ENCODE measurements around the gene PRELID2. TPM values are rescaled to one million over a fixed set of nuclear protein-coding genes. Genes with fewer than 3 reads are reported as not detected.

PRELID2 gene
- polyA plus RNA-seq, 1 donor = 29.0 TPM

DNA sequence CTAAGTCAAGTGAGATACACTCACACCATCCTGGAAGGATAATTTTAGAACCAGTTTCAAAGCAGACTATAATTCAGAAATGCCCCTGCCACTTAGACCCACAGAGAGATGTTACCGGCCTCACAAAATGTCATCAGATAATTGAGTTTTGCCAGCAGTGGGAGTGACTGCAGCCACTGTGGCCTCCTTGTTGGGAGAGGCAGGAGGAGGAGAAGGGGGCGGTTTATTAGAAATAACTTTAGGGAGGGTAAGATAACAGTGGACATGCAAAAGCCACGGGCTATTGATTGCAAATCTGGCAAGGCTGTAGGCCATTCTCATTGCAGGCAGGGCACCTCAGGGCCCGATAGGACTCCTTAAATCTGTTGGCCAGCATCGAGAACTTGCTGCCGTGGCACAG, 24.3 kb upstream of the PRELID2 start:
- DNase-seq = no peak
- Histone ChIP-seq H3K9me3 (ENCODE audit: control insufficient read depth, low read depth, low read length) (no peaks in the 10 kb centered on the region), H3K4me1 (ENCODE audit: control insufficient read depth, insufficient read depth, low read length) (peaks cover 33% of the 10 kb centered on the region), H3K36me3 (ENCODE audit: control insufficient read depth, insufficient read depth, low read length) (no peaks in the 10 kb centered on the region), H3K27me3 (ENCODE audit: control insufficient read depth, insufficient read depth, low read length) (no peaks in the 10 kb centered on the region), H3K4me3 (ENCODE audit: low read length) (no peak overlapping the region), H3K27ac (ENCODE audit: low read length) (no peak overlapping the region)
- WGBS (ENCODE audit: insufficient coverage, low lambda C conversion rate) = no CpG with 5 or more reads among the region's 6 CpGs

DNA sequence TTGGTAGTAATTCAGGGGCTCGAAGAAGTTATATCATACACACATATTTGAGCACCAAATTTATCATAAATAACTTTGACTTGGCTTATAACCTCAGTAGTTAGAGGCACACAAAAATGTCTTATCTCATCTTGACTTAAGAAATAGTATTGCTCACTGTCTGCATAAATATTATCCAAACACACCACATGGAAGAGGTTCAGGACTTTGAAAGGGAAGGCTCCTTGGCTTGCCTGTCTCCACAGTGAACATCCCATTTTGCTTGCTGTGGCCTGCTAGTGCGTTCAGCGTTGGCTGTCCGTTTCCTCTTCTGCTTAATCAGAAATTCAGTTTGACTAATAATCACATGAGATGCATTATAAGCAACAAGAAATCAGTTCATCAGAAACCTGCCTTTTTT, 23.8 kb upstream of the PRELID2 start:
- no peak overlapping the region for H3K27ac ChIP-seq (ENCODE audit: low read length)
- WGBS (ENCODE audit: insufficient coverage, low lambda C conversion rate) = 81% methylated on average over 3 of the region's 4 CpGs

DNA sequence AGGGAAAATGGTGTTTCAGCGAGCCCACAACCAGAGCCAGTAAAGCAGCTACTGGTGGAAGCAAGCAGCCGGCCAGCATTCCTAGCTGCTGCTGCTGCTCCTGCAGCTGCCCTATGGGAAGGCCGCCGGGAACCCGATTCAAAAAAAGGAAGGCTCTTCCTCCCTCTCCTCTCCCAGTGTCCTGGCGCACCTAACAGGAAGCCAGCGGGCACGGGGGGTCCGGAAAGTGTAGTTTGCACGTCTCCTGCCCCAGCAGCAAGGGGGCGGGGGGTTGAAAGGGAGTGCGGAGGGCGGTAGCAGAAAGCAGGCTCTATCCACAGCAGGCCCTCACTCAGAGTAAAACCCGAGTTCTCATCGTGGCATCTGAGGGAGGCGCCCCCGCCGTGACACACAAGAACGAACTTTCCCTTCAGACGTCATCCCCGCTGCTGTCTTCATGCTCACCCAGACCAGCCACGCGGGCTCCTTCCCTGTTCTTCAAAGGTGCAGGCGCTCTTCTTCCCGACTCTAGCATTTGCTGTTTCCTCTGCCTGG, 21.2 kb upstream of the PRELID2 start:
- peak in 1 of 2 donors; percentile 72 for DNase-seq
- no peaks in the 10 kb centered on the region for H3K9me3 ChIP-seq (ENCODE audit: control insufficient read depth, low read depth, low read length)
- H3K4me1 ChIP-seq (ENCODE audit: control insufficient read depth, insufficient read depth, low read length) = peaks cover 58% of the 10 kb centered on the region
- peak overlapping the region; percentile 23 for H3K4me3 ChIP-seq (ENCODE audit: low read length)
- 50% methylated on average over 2 of the region's 25 CpGs for WGBS (ENCODE audit: insufficient coverage, low lambda C conversion rate)
- no peaks in the 10 kb centered on the region for H3K36me3 ChIP-seq (ENCODE audit: control insufficient read depth, insufficient read depth, low read length)
- no peaks in the 10 kb centered on the region for H3K27me3 ChIP-seq (ENCODE audit: control insufficient read depth, insufficient read depth, low read length)
- H3K27ac ChIP-seq (ENCODE audit: low read length) = peak overlapping the region; percentile 93

More for the DNA sequence above, 23.8 kb upstream of the PRELID2 start:
- Histone ChIP-seq H3K4me3 (ENCODE audit: low read length) (no peak overlapping the region), H3K36me3 (ENCODE audit: control insufficient read depth, insufficient read depth, low read length) (no peaks in the 10 kb centered on the region), H3K4me1 (ENCODE audit: control insufficient read depth, insufficient read depth, low read length) (peaks cover 37% of the 10 kb centered on the region), H3K27me3 (ENCODE audit: control insufficient read depth, insufficient read depth, low read length) (no peaks in the 10 kb centered on the region), H3K9me3 (ENCODE audit: control insufficient read depth, low read depth, low read length) (no peaks in the 10 kb centered on the region)
- no peak for DNase-seq

DNA sequence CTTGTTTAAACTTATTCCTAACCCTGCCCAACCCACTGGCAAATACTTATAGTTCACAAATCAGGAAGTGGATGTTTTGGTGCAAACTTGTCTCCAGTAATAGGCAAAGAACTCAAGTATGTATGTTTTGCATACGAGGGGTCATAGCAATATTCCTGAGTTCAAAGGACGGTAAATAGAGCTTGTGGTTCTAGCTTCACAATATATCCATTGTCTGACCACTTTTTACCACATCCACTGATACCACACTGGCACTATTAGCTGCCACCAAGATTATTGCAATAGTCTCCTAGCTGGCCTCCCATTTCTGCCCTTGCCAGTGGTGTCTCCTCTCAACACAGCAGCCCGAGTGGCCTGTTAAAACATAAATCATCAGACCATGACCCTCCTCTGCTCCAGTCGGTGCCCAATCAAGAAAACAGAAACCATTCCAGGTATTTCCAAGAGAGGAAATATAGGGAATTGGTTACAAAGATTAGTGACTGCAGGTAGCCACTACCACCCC, 20.7 kb upstream of the PRELID2 start:
- H3K4me3 ChIP-seq (ENCODE audit: low read length) = peak overlapping the region; percentile 23

DNA sequence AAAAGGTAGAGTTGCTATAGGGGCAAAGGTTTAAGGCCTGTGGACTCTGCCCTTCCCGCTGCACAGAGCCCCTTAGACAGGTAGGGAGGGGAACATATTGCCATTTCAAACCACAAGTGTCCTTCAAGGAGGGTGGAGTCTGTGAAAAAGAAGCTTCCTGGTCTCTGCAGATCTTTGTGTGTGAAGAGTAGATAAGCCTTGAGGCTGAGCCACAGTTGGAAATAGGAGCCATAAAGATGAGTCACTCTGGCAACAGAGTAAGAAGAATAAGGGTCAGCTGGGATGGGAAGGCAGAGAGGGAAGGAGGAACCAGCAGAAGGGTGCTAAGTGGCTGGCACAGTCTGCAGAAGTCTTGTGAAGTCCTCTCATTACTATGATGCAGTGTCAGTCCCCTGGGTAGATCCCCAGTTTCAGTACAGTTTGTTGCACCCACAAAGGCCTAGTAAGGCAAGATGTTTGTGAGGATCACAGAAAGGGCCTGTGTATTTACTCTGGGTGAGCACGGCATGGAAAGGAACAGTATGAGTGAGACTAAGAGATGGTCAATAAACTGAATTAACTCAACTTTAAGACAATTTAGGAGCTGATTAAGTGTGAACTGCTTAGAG, 19.6 kb upstream of the PRELID2 start:
- Histone ChIP-seq H3K27me3 (ENCODE audit: control insufficient read depth, insufficient read depth, low read length) (no peaks in the 10 kb centered on the region), H3K36me3 (ENCODE audit: control insufficient read depth, insufficient read depth, low read length) (no peaks in the 10 kb centered on the region), H3K4me1 (ENCODE audit: control insufficient read depth, insufficient read depth, low read length) (peaks cover 54% of the 10 kb centered on the region), H3K4me3 (ENCODE audit: low read length) (no peak overlapping the region), H3K27ac (ENCODE audit: low read length) (peak overlapping the region; percentile 93), H3K9me3 (ENCODE audit: control insufficient read depth, low read depth, low read length) (no peaks in the 10 kb centered on the region)
- DNase-seq = peak; percentile 95 to 99
- WGBS (ENCODE audit: insufficient coverage, low lambda C conversion rate) = no CpG with 5 or more reads among the region's 2 CpGs

More for the DNA sequence above, 20.7 kb upstream of the PRELID2 start:
- H3K4me1 ChIP-seq (ENCODE audit: control insufficient read depth, insufficient read depth, low read length) = peaks cover 60% of the 10 kb centered on the region
- WGBS (ENCODE audit: insufficient coverage, low lambda C conversion rate) = no CpG with 5 or more reads among the region's 4 CpGs
- DNase-seq = no peak
- H3K36me3 ChIP-seq (ENCODE audit: control insufficient read depth, insufficient read depth, low read length) = no peaks in the 10 kb centered on the region
- no peaks in the 10 kb centered on the region for H3K9me3 ChIP-seq (ENCODE audit: control insufficient read depth, low read depth, low read length)
- no peaks in the 10 kb centered on the region for H3K27me3 ChIP-seq (ENCODE audit: control insufficient read depth, insufficient read depth, low read length)
- peak overlapping the region; percentile 93 for H3K27ac ChIP-seq (ENCODE audit: low read length)

DNA sequence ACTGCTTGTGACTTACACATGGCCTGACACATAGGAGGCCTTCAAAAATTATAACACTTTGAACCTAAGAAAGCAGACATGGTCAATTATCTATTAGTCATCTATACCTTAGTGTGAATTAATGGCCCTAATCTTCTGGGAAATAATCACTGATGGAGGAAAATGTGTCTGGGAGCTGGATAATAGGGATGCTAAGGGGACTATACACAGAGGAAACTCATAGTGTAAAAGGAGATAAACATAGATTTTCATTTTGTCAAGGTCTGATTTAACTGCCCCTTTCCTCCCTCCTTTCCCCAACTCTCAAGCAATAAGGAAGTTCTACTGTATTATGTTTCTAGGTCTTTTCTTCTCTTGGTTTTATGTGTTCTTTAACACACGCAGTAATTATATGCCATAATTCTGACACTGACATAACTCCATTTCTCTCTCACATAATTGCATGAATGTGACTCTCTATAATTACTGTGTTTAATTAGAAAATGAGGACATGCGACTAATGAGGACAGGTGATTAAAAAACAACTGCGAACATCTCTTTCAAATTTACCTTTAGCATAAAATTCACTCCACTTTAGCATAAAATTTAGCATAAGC, 18.7 kb upstream of the PRELID2 start:
- Histone ChIP-seq H3K36me3 (ENCODE audit: control insufficient read depth, insufficient read depth, low read length) (no peaks in the 10 kb centered on the region), H3K4me1 (ENCODE audit: control insufficient read depth, insufficient read depth, low read length) (peaks cover 48% of the 10 kb centered on the region), H3K9me3 (ENCODE audit: control insufficient read depth, low read depth, low read length) (no peaks in the 10 kb centered on the region), H3K27ac (ENCODE audit: low read length) (peak overlapping the region; percentile 91), H3K27me3 (ENCODE audit: control insufficient read depth, insufficient read depth, low read length) (no peaks in the 10 kb centered on the region), H3K4me3 (ENCODE audit: low read length) (no peak overlapping the region)
- 50% methylated on average over 1 of the region's 3 CpGs for WGBS (ENCODE audit: insufficient coverage, low lambda C conversion rate)
- peak in 1 of 2 donors; percentile 77 for DNase-seq

DNA sequence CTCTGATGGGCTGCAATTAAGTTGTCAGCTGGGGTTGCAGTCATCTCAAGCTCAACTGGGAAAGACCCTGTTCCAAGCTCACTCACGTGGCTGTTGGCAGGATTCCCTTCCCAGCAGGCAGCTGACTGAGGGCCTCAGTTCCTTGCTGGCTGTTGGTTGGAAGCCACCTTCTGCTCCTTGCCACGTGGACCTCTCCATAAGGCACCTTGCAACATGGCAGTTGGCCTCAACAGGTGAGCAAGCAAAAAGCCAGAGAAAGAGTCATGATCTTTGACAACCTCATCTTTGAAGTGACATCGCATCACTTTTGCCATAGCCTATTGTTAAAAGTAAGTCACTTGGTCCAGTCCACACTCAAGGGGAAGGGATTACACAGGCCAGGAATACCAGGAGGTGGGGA, 17.8 kb upstream of the PRELID2 start:
- Histone ChIP-seq H3K27me3 (ENCODE audit: control insufficient read depth, insufficient read depth, low read length) (no peaks in the 10 kb centered on the region), H3K4me3 (ENCODE audit: low read length) (no peak overlapping the region), H3K9me3 (ENCODE audit: control insufficient read depth, low read depth, low read length) (no peaks in the 10 kb centered on the region), H3K4me1 (ENCODE audit: control insufficient read depth, insufficient read depth, low read length) (peaks cover 48% of the 10 kb centered on the region), H3K27ac (ENCODE audit: low read length) (peak overlapping the region; percentile 91), H3K36me3 (ENCODE audit: control insufficient read depth, insufficient read depth, low read length) (no peaks in the 10 kb centered on the region)
- no CpG with 5 or more reads among the region's 3 CpGs for WGBS (ENCODE audit: insufficient coverage, low lambda C conversion rate)
- DNase-seq = no peak

DNA sequence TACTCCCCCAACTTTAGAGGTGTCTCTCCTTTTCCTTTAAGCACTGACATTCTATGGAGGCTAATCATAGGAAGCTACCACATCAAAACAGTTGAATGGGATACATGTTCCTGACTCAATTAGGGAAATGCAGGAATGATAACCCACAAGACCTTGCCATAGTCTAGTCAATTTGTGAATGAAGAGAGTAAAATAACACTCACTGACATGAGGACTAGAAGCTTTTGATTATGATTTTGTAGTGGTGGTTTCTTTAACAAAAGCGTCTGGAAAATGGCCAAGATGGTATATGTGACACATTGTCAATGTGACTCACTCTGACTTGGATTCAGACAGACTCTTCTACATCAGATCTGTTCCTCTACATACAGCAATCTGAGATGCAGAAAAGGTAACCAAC, 13.7 kb upstream of the PRELID2 start:
- no peaks in the 10 kb centered on the region for H3K27me3 ChIP-seq (ENCODE audit: control insufficient read depth, insufficient read depth, low read length)
- no peaks in the 10 kb centered on the region for H3K36me3 ChIP-seq (ENCODE audit: control insufficient read depth, insufficient read depth, low read length)
- no peak for DNase-seq
- no peak overlapping the region for H3K4me3 ChIP-seq (ENCODE audit: low read length)
- H3K27ac ChIP-seq (ENCODE audit: low read length) = no peak overlapping the region
- no peaks in the 10 kb centered on the region for H3K9me3 ChIP-seq (ENCODE audit: control insufficient read depth, low read depth, low read length)
- H3K4me1 ChIP-seq (ENCODE audit: control insufficient read depth, insufficient read depth, low read length) = peaks cover 23% of the 10 kb centered on the region
- 100% methylated on average over 1 of the region's 1 CpG for WGBS (ENCODE audit: insufficient coverage, low lambda C conversion rate)

DNA sequence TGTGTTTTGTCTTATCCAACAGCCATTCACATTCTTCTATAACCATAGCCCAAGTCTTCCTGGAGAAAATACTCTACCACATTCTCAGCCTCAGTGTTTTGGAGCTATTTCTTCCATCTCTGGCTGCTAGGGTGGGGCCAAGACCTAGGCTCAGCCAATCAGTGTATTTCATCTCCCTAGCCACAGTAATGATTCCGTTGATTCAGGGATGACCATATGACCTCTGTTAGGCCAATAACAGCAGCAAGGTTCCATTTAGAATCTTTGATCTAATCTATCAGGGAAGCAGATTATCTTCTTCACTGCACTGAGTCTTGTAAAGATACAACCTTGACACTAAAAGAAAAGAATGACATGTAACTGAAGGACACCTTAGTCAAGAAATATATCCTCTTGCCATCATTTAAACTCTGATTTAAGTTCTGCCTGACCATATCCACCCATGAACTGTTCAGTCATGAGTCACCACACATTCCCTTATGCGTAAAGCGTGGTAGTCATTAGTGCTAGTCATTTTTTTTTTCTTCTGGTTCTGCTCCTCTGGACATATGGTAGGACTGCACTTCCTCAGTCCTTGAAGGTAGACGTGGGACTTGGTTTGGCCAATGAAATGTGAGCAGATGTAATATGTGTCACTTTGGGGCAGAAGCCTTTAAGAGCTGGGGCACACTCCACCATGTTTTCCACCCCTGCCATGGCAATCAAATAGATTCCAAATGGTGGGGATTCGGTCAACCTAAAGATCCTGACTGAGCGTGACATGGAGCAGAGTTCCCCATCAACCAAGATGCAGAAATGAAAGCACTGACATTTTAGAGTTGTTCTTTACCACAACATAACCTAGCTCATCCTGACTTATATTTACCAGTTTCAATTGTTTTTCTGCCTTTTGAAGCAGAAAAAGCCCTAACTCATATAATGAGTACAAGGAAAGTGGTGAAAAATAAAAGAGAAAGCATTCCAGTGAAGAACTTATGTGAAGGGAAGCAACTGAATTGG, 12.7 kb upstream of the PRELID2 start:
- Histone ChIP-seq H3K27ac (ENCODE audit: low read length) (no peak overlapping the region), H3K4me3 (ENCODE audit: low read length) (no peak overlapping the region), H3K4me1 (ENCODE audit: control insufficient read depth, insufficient read depth, low read length) (peaks cover 12% of the 10 kb centered on the region), H3K27me3 (ENCODE audit: control insufficient read depth, insufficient read depth, low read length) (no peaks in the 10 kb centered on the region), H3K9me3 (ENCODE audit: control insufficient read depth, low read depth, low read length) (no peaks in the 10 kb centered on the region), H3K36me3 (ENCODE audit: control insufficient read depth, insufficient read depth, low read length) (no peaks in the 10 kb centered on the region)
- no CpG with 5 or more reads among the region's 6 CpGs for WGBS (ENCODE audit: insufficient coverage, low lambda C conversion rate)
- no peak for DNase-seq

DNA sequence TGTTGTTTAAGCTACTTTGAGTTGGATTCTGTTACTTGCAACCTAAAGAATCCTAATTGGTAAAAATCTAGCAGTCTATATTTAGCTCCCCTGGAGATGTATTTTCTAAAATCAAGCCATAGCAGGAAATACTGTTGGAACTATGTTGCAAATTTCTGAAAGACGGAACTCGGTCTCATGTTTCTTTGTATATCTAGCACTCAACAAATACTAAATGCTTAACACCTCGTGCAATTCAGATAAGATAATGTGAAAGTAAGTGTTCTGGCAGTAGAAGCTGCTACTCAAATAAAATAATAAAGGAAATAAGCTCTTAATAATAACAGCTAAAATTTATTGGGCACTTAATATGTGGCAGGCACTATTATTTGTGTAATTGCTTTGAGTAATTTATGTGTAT, 10.9 kb upstream of the PRELID2 start:
- peak in 1 of 2 donors; percentile 48 for DNase-seq
- H3K9me3 ChIP-seq (ENCODE audit: control insufficient read depth, low read depth, low read length) = no peaks in the 10 kb centered on the region
- no peaks in the 10 kb centered on the region for H3K4me1 ChIP-seq (ENCODE audit: control insufficient read depth, insufficient read depth, low read length)
- no peaks in the 10 kb centered on the region for H3K27me3 ChIP-seq (ENCODE audit: control insufficient read depth, insufficient read depth, low read length)
- no peak overlapping the region for H3K27ac ChIP-seq (ENCODE audit: low read length)
- H3K36me3 ChIP-seq (ENCODE audit: control insufficient read depth, insufficient read depth, low read length) = no peaks in the 10 kb centered on the region
- no CpG with 5 or more reads among the region's 3 CpGs for WGBS (ENCODE audit: insufficient coverage, low lambda C conversion rate)
- H3K4me3 ChIP-seq (ENCODE audit: low read length) = no peak overlapping the region

Measured in large intestine (tissue), 3 donors.